K562 (cell line): ENCODE measurements around the gene KCNN3. TPM values are rescaled to one million over a fixed set of nuclear protein-coding genes. Genes with fewer than 3 reads are reported as not detected.

ENCODE experiments used
- ATAC-seq: fragments of 200-7000 bp; cut with Tn5 transposase; 3 replicates; pipeline ENCODE4 v1.9.1; 2020; ENCODE audit warnings: moderate library complexity
- BruUV-seq: library from RNA; stranded (reverse); fragments of 400-500 nt; replicated peaks from 2 replicates; lab custom pipeline; 2021; lab: Mats Ljungman, UMichigan
- CTCF ChIA-PET: fragments of 300-600 bp; formaldehyde crosslinking; extraction: SDS; loops from one replicate; lab custom pipeline; 2021; ENCODE audit warnings: low intra/inter-chr PET ratio; lab: Yijun Ruan, JAX
- POLR2A ChIA-PET: fragments of 300-600, 350-650 bp; sonication (Branson Sonifier 250); formaldehyde crosslinking; extraction: SDS; loops from one replicate; lab custom pipeline; 2021; ENCODE audit warnings: antibody characterized with exemption, inconsistent platforms; lab: Yijun Ruan, JAX
- DNase-seq, 4 experiments: peaks; one replicate each; pipeline versions ENCODE4 v3.0.0 to v3.0.0-alpha.2; 2011 to 2018; ENCODE audit warnings: low spot score in 3 of 4, mixed read lengths in 3 of 4; ENCODE audit errors: extremely low read depth in 1 of 4
- FAIRE-seq: peaks from 2 replicates; lab custom pipeline; 2011; peaks lifted over from hg19 to GRCh38; lab: Jason Lieb, UNC
- H2AFZ ChIP-seq: 2 replicates; pipeline ENCODE4 v1.6.0; 2011; ENCODE audit warnings: low read depth, low read length, control low read depth, inconsistent platforms
- H3K27ac ChIP-seq: fragments of 200-600 bp; 3 replicates; pipeline ENCODE4 v1.8.0; 2011; ENCODE audit warnings: low read depth, mild to moderate bottlenecking, control low read depth, inconsistent platforms, low read length, moderate library complexity, mixed read lengths; ENCODE audit errors: extremely low read depth
- H3K27me3 ChIP-seq, 2 experiments: fragments of 300-600 bp in 1 of 2; 2 replicates in 1 of 2; 3 replicates in 1 of 2; pipeline versions ENCODE4 v1.6.0 to v1.8.0; 2011; ENCODE audit warnings: inconsistent platforms in 2 of 2, low read length in 2 of 2, mild to moderate bottlenecking in 1 of 2, mixed read lengths in 1 of 2, moderate library complexity in 1 of 2; ENCODE audit not compliant: control insufficient read depth in 2 of 2, insufficient read depth in 2 of 2
- H3K36me3 ChIP-seq: fragments of 300-600 bp; 3 replicates; pipeline ENCODE4 v1.8.0; 2011; ENCODE audit warnings: mild to moderate bottlenecking, low read length, inconsistent platforms; ENCODE audit not compliant: control insufficient read depth, insufficient read depth
- H3K4me1 ChIP-seq, 2 experiments: fragments of 200-600 bp in 1 of 2; replicated peaks in 1 of 2; 2 replicates in 1 of 2; 3 replicates in 1 of 2; pipeline versions ENCODE4 v1.5.1 to v1.8.0; 2011; ENCODE audit warnings: inconsistent platforms in 2 of 2, low read length in 2 of 2, mild to moderate bottlenecking in 1 of 2, mixed read lengths in 1 of 2, moderate library complexity in 1 of 2; ENCODE audit not compliant: control insufficient read depth in 2 of 2, insufficient read depth in 2 of 2
- H3K4me2 ChIP-seq: 2 replicates; pipeline ENCODE4 v1.6.1; 2011; ENCODE audit warnings: low read length, control low read depth, inconsistent platforms, mixed read lengths; ENCODE audit not compliant: insufficient read depth
- H3K4me3 ChIP-seq: fragments of 200-600 bp; sonication (generic), shearing (Covaris generic); 2 replicates; pipeline ENCODE4 v1.5.1; 2016; ENCODE audit warnings: control low read depth, inconsistent platforms
- H3K79me2 ChIP-seq: fragments of 200-600 bp; 3 replicates; pipeline ENCODE4 v1.8.0; 2011; ENCODE audit warnings: low read length, inconsistent platforms; ENCODE audit not compliant: control insufficient read depth, insufficient read depth
- H3K9ac ChIP-seq, 2 experiments: 2 replicates each; pipeline versions ENCODE4 v1.6.0 to v1.6.1; 2011; ENCODE audit warnings: low read depth in 2 of 2, low read length in 2 of 2, control low read depth in 1 of 2, inconsistent platforms in 1 of 2, mild to moderate bottlenecking in 1 of 2, mixed read lengths in 1 of 2; ENCODE audit not compliant: insufficient read depth in 1 of 2
- H3K9me1 ChIP-seq: one replicate; pipeline ENCODE4 v1.6.0; 2011; ENCODE audit warnings: inconsistent platforms, mild to moderate bottlenecking, low read length, moderate library complexity; ENCODE audit not compliant: control insufficient read depth, insufficient read depth
- H3K9me3 ChIP-seq: replicated peaks from 2 replicates; pipeline ENCODE4 v1.5.1; 2011; ENCODE audit warnings: low read depth, low read length, inconsistent platforms; ENCODE audit not compliant: control insufficient read depth, insufficient read depth
- H4K20me1 ChIP-seq: replicated peaks from 2 replicates; pipeline ENCODE4 v1.6.1; 2011; ENCODE audit warnings: low read length, inconsistent platforms, mixed read lengths; ENCODE audit not compliant: control insufficient read depth, insufficient read depth
- ELF1 ChIP-seq: fragments of 200-800 bp; sonication (Bioruptor generic); IDR thresholded peaks from 2 replicates; pipeline ENCODE4 v1.6.1; 2016; ENCODE audit warnings: missing genetic modification characterization, missing compliant biosample characterization
- FOXJ2 ChIP-seq: fragments of 200-800 bp; sonication (Bioruptor generic); IDR thresholded peaks from 2 replicates; pipeline ENCODE4 v1.6.1; 2016; ENCODE audit warnings: missing genetic modification characterization, missing compliant biosample characterization
- HNRNPK ChIP-seq: fragments of 200-400 bp; formaldehyde crosslinking; IDR thresholded peaks from one replicate; pipeline ENCODE4 v1.6.1; 2018; ENCODE audit warnings: mild to moderate bottlenecking, low read depth, low read length; ENCODE audit not compliant: poor library complexity, severe bottlenecking
- KAT2B ChIP-seq: IDR thresholded peaks from one replicate; pipeline ENCODE4 v1.6.1; 2012; ENCODE audit warnings: low read depth, mild to moderate bottlenecking, control low read depth, inconsistent platforms, low read length, moderate library complexity
- NFYB ChIP-seq: IDR thresholded peaks from 2 replicates; pipeline ENCODE4 v1.6.1; 2011; ENCODE audit warnings: mild to moderate bottlenecking, moderate library complexity; ENCODE audit not compliant: insufficient read length; ENCODE audit errors: extremely low read depth
- POLR3A ChIP-seq: IDR thresholded peaks from 2 replicates; pipeline ENCODE4 v1.6.1; 2011; ENCODE audit warnings: borderline replicate concordance, mild to moderate bottlenecking, moderate library complexity; ENCODE audit not compliant: insufficient read length, insufficient read depth; ENCODE audit errors: extremely low read depth
- RCOR1 ChIP-seq, 2 experiments: IDR thresholded peaks; 2 replicates each; pipeline ENCODE4 v1.6.1; 2012; ENCODE audit warnings: low read depth in 2 of 2, low read length in 2 of 2, borderline replicate concordance in 1 of 2, improper control_type of control experiment in 1 of 2
- TBP ChIP-seq: optimal IDR thresholded peaks from 2 replicates; pipeline ENCODE3; 2011; ENCODE audit warnings: low read depth, low read length, improper control_type of control experiment
- XRCC3 ChIP-seq: fragments of 450-650 bp; IDR thresholded peaks from 2 replicates; pipeline ENCODE4 v1.6.1; 2017; ENCODE audit warnings: mild to moderate bottlenecking, moderate library complexity
- XRCC5 ChIP-seq: fragments of 200-400 bp; formaldehyde crosslinking; IDR thresholded peaks from 2 replicates; pipeline ENCODE4 v1.6.1; 2017; ENCODE audit warnings: low read depth, mild to moderate bottlenecking, low read length
- ZBED1 ChIP-seq: IDR thresholded peaks from 2 replicates; pipeline ENCODE4 v1.6.1; 2014
- WGBS: fragments of 100-300 bp; shearing (Covaris generic); methylation state at CpG from one replicate; pipeline ENCODE4 v1.1.6; 2016; ENCODE audit warnings: low coverage, mixed read lengths; ENCODE audit not compliant: insufficient coverage; ENCODE audit errors: missing lambda C conversion rate; 5-methylcytosine and 5-hydroxymethylcytosine counted together
- in situ Hi-C: fragments of 300-500 bp; cut with MboI; formaldehyde crosslinking; loops from 4 replicates; pipeline ENCODE4 v1.15.0; 2018; ENCODE audit warnings: inconsistent platforms, mixed read lengths
- intact Hi-C: fragments of 100-400 bp; cut with micrococcal nuclease; formaldehyde crosslinking; loops from 2 replicates; pipeline ENCODE4 v1.14.2; 2022
- polyA plus RNA-seq, 8 experiments: library from polyadenylated mRNA; depleted of rRNA in 4 of 8; stranded (reverse) in 5 of 8; unstranded in 3 of 8; fragments of >200 nt; fragmentation: Nextera tagmentation in 2 of 8; fragmentation: Illumina TruSeq in 1 of 8; extraction: Ambion mirVana in 2 of 8; extraction: Trizol in 1 of 8; gene quantifications; 2 replicates each; pipeline versions ENCODE4 v1.2.1 to v1.2.3, GENCODE V29; 2011 to 2014; ENCODE audit warnings: inconsistent platforms in 1 of 8, missing spikeins in 1 of 8
- total RNA-seq, 7 experiments: library from RNA; depleted of rRNA in 6 of 7; stranded (reverse); fragments of >200 nt in 6 of 7; fragmentation: Illumina TruSeq in 2 of 7; extraction: Trizol in 2 of 7; gene quantifications; 2 replicates each; pipeline versions ENCODE4 v1.2.1 to v1.2.3, GENCODE V29; 2011 to 2021; ENCODE audit warnings: low replicate concordance in 1 of 7
- TF ChIP-seq, protein P1 (sequence below): sonication (generic); formaldehyde crosslinking; IDR thresholded peaks from 2 replicates; pipeline ENCODE4 v1.8.0; 2022; ENCODE audit warnings: missing genetic modification reagents, mild to moderate bottlenecking, borderline replicate concordance

KCNN3 gene
- total and polyA plus RNA-seq, 9 of the 15 experiments (the other 6 are each of a cell fraction or from before 2014, with no cell fraction given) = 0.02 to 0.03 TPM; not detected in 7

DNA sequence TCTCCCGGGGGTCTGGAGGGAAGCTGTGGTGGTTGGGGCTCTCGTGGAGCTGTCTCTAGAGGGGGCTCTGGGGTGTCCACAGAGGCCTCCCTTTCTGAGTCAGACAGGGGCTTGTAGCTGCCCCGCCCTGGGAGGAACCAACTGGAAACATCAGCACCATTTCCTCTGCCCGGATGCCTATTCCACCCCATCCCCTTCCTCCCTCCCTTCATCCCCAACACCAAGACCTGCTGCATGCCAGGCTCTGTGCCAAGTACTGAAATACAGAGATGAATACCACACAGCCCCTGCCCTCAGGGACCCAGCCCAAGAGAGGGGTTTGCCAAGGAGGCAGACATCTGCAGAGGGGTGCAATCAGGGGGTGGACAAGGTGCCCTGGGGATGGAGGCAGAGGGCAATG is 136.5 kb downstream of the KCNN3 start:
- WGBS = 0% methylated on average over 4 of the region's 4 CpGs
- Histone ChIP-seq H3K9ac (no peak overlapping the region), H3K9me1 (peaks cover 3% of the 10 kb centered on the region), H4K20me1 (no peaks in the 10 kb centered on the region), H3K4me2 (no peak overlapping the region), H3K27me3 (peaks cover 20 to 62% of the 10 kb centered on the region in 2 experiments), H3K9me3 (no peaks in the 10 kb centered on the region), H3K27ac (no peak overlapping the region), H3K4me3 (no peak overlapping the region), H3K36me3 (no peaks in the 10 kb centered on the region), H3K79me2 (no peaks in the 10 kb centered on the region), H2AFZ (no peak overlapping the region), H3K4me1 (peaks cover 3 to 6% of the 10 kb centered on the region in 2 experiments; a peak in 4 of 5 replicates)
- no peak for ATAC-seq
- no peak for TF ChIP-seq POLR3A
- TF ChIP-seq RCOR1 (IDR thresholded peaks at IDR 0.05; ENCODE audit: borderline replicate concordance in 1 of 2, low read depth in 2 of 2, low read length in 2 of 2) = no peak
- no peak for TF ChIP-seq ZBED1
- no peak for TF ChIP-seq FOXJ2 (tag)
- TF ChIP-seq XRCC3 = no peak
- no peak for TF ChIP-seq NFYB
- no peak for TF ChIP-seq ELF1 (tag)
- TF ChIP-seq HNRNPK = no peak
- no peak for TF ChIP-seq XRCC5
- TF ChIP-seq, protein P1, sequence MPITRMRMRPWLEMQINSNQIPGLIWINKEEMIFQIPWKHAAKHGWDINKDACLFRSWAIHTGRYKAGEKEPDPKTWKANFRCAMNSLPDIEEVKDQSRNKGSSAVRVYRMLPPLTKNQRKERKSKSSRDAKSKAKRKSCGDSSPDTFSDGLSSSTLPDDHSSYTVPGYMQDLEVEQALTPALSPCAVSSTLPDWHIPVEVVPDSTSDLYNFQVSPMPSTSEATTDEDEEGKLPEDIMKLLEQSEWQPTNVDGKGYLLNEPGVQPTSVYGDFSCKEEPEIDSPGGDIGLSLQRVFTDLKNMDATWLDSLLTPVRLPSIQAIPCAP (CRISPR knock-in tag) = no peak
- TF ChIP-seq KAT2B = no peak
- no peak for TF ChIP-seq TBP
- DNase-seq = no peak
- no peak for FAIRE-seq
- no TSS peak for BruUV-seq
- in situ Hi-C loops (no loop called here), intact Hi-C loops (no loop called here)
- CTCF ChIA-PET = no interaction called here
- POLR2A ChIA-PET = interaction anchor here (1.6 kb wide), 1 partner anchor 15 kb away, joined by 3 read pairs; no protein-coding TSS in a partner anchor
